ENCODE measurements around the gene SLC6A1.

- TF ChIP-seq, protein P1, sequence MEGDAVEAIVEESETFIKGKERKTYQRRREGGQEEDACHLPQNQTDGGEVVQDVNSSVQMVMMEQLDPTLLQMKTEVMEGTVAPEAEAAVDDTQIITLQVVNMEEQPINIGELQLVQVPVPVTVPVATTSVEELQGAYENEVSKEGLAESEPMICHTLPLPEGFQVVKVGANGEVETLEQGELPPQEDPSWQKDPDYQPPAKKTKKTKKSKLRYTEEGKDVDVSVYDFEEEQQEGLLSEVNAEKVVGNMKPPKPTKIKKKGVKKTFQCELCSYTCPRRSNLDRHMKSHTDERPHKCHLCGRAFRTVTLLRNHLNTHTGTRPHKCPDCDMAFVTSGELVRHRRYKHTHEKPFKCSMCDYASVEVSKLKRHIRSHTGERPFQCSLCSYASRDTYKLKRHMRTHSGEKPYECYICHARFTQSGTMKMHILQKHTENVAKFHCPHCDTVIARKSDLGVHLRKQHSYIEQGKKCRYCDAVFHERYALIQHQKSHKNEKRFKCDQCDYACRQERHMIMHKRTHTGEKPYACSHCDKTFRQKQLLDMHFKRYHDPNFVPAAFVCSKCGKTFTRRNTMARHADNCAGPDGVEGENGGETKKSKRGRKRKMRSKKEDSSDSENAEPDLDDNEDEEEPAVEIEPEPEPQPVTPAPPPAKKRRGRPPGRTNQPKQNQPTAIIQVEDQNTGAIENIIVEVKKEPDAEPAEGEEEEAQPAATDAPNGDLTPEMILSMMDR (IDR thresholded peaks at IDR 0.05; ENCODE audit: low read depth, low read length) = no peak
- TF ChIP-seq EZH2phosphoT487 (IDR thresholded peaks at IDR 0.05; ENCODE audit: low read depth) = no peak
Measured at GRCh38 chr3:11088066-11088465, 95.5 kb downstream of the SLC6A1 start.

Measured in OCI-LY3 (cell line).